Hematopoietic multipotent progenitor cell treated with erythropoietin and hydrocortisone succinate and interleukin-3 and kit ligand, for 6 days (in vitro differentiated cells): ENCODE measurements around the gene SUFU.
A peak's percentile ranks its signal among the peaks of the same experiment; 100 is the strongest.

Source experiments
- DNase-seq: peaks from one replicate; pipeline ENCODE4 v3.0.0-alpha.2; 2015

Gene SUFU

GRCh38 chr10:102676534-102677315 lies 173.0 kb downstream of the SUFU start:
- no peak for DNase-seq

GRCh38 chr10:102677331-102678067 lies 173.7 kb downstream of the SUFU start:
- no peak for DNase-seq

- no peak for DNase-seq
These were observed 174.3 kb downstream of the SUFU start for GRCh38 chr10:102678068-102678400.

GRCh38 chr10:102678842-102679289 lies 175.1 kb downstream of the SUFU start:
- DNase-seq: peak; percentile 83

- DNase-seq: no peak
These were observed 175.8 kb downstream of the SUFU start for GRCh38 chr10:102679596-102679995.

- no peak for DNase-seq
These were observed 177.9 kb downstream of the SUFU start for GRCh38 chr10:102681696-102682095.

GRCh38 chr10:102682416-102682815 lies 178.6 kb downstream of the SUFU start:
- no peak for DNase-seq

- DNase-seq: no peak
These were observed 179.2 kb downstream of the SUFU start for GRCh38 chr10:102682981-102683380.
